Measurements from ENCODE around the gene ARHGEF40.

The ARHGEF40 gene

DNA sequence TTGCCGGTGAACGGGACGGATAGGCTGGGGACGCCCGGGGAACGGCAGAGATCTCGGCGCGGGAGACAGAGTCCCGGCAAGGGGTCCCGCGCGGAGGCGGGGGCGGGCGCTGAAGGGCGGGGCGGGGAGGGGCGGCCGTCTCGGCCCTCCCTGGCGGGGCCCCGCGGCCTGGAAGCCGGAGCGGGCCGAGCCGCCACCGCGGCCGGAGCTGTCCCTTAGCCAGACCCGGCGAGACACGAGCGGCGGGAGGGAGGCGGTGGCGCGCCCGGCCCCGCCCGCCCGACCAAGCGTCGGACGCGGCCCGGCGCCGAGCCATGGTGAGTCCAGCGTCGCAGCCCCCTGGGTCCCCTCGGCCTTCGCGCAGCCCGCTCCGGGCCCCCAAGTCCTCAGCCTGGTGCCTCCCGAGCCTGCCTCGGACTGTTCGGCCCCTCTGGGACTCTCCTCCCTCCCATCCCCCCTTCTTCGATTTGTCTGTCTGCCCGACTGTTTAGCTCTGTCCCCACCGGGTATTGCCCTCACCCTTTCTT lies at the start of gene ARHGEF40:
TSS of gene ARHGEF40 (plus strand) at position 222 of the 527 bp plus-strand sequence. CDS start at position 315, 93 bp downstream.
- no peak for DNase-seq (ENCODE audit: extremely low read depth, low read depth)
- TF ChIP-seq, protein P1, sequence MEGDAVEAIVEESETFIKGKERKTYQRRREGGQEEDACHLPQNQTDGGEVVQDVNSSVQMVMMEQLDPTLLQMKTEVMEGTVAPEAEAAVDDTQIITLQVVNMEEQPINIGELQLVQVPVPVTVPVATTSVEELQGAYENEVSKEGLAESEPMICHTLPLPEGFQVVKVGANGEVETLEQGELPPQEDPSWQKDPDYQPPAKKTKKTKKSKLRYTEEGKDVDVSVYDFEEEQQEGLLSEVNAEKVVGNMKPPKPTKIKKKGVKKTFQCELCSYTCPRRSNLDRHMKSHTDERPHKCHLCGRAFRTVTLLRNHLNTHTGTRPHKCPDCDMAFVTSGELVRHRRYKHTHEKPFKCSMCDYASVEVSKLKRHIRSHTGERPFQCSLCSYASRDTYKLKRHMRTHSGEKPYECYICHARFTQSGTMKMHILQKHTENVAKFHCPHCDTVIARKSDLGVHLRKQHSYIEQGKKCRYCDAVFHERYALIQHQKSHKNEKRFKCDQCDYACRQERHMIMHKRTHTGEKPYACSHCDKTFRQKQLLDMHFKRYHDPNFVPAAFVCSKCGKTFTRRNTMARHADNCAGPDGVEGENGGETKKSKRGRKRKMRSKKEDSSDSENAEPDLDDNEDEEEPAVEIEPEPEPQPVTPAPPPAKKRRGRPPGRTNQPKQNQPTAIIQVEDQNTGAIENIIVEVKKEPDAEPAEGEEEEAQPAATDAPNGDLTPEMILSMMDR (IDR thresholded peaks at IDR 0.05; ENCODE audit: low read depth, low read length): no peak

DNA sequence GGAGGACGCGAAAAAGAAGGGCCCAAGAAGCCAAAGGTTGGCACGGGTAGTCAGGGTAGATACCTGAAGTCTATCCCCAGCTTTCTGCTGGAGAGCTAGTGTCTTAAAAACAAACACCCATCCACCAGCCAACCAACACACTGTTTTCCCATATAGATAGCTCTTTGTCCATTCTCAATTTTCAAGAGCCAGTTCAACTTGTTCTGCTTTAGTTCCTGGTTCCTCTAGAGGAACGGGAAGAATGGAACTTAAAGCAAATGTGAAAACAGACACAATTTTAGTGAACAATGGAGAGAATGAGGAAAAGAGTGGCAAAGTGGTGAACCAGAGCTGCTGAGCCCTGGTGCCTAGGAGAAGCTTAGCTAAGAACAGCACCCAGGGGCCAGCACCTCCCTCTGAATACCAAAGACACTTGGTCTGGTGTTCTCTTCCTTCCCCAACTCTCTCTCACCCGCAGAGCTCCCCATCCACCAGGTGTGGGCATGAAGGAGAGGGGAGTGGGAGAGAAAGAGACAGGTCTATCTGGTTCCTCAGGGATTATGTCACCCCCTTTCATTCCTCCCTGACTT lies 49.0 kb upstream of the ARHGEF40 start:
- no peak for DNase-seq (ENCODE audit: extremely low read depth, low read depth)
- TF ChIP-seq, protein P1 (IDR thresholded peaks at IDR 0.05; ENCODE audit: low read depth, low read length): no peak

DNA sequence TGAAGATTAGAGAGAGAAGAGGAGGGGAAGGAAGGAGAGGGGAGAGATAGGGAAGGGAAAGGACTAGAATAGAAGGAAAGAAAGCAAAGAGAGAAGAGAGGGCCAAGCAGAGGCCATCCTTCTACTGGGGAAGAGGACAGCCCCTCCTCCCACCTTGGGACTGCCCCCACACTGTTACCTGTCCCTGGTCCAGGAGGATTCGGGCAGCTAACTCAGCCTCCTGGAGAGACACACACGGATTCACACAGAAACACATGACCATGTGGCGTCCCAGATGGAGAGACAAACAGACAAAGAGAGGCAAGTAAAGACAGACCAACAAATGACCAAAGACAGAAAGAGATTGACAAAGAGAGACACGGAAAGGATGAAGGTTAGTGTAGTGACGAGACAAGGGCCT lies 47.4 kb upstream of the ARHGEF40 start:
- DNase-seq (ENCODE audit: extremely low read depth, low read depth): no peak
- TF ChIP-seq, protein P1 (IDR thresholded peaks at IDR 0.05; ENCODE audit: low read depth, low read length): no peak

DNA sequence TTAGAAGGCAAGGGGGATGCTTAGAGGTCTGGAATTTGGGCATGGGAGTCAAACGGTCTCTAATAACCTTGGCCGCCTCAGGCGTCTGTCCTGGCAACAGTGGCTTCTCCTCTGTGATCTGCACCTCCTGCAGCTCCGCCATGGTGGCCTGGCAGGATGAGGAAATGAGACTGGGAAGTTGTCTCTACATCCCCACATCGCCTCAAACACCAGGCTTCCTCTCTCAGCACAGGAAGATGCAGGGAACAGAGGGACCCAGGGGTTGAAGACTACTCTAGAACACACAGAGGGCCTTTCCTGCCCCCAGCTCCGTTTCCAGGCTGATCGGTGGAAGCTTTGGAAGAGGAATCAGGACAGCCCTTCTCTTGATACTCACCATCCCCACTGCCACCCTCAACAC lies 46.9 kb upstream of the ARHGEF40 start:
- DNase-seq (ENCODE audit: extremely low read depth, low read depth): no peak
- TF ChIP-seq, protein P1 (IDR thresholded peaks at IDR 0.05; ENCODE audit: low read depth, low read length): no peak

DNA sequence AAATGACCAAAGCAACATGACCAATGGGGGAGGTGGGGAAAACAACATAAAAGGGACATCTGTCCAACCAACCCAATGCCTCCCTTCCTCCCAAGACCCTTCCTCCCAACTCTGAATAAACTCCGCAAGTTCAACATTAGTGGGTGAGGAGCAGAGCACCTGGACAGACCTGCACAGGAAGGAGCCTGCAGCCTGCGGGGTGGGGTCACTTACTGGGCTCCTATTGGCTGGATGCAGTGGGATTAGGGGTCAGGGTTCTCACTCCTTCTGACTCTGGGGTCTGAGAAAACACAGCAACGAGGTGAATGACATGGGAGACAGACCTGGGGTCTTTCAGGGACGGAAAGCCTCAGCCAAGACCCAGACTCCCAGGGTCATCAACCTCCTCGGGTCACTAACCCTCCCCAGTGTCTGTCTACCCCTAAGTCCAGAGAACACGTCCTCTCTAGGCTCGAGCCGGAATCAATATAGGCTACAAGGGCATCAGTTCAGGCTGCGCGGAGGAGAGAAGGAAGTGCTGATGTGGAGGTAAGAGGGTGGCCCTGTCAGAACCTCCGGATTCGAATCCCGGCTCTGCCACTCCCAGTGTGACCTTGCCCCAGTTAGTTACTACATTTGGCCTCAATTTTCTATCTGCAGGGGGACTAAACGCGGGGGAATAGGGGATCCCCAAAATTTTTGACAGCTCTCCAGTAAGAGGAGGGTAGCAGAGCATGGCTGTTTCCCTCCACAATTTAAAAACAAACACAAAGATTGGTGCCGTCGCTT lies 46.1 kb upstream of the ARHGEF40 start:
- no peak for DNase-seq (ENCODE audit: extremely low read depth, low read depth)
- TF ChIP-seq, protein P1 (IDR thresholded peaks at IDR 0.05; ENCODE audit: low read depth, low read length): no peak

DNA sequence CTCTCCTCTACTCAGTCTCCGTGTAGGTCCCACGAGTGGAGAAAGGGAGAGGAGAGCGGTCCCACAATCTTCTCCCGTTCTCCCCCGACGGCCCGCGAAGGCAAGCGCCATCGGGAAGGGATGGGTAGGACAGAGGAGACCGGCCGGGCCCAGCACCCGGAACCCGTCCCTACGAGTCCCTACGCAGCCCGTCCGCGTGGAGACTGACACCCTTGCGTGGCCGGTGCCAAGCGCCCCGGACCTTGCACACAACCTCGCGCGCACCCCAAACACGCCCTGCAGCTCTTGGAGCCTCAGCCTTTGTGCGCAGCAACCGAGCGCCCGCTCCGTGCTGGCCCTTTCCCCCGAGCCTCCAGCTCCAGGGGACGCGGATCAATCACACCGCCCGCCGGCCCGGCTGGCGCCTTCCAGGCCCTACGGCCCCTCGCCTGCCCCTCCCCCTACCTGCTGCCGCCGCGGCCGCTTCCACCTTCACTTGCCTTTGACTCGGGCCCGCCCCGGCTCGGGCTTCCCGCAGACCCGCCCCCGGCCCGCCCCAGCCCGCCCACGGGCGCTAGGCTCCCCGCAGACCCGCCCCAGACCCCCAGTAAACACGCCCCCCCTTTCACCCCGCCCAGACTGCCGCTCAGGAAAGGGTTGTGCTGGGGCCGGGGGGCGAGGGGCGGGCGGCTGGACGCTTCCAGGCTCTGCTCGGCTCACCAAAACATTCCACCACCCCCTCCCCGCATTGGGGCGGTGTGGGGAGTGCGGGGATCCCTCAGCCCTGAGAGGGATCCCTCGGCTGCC lies 45.3 kb upstream of the ARHGEF40 start, which contains the start of gene NDRG2:
TSS of gene NDRG2 (minus strand) at position 477 of the 786 bp plus-strand sequence. CDS start 1,746 bp downstream, outside the sequence.
- TF ChIP-seq, protein P1 (IDR thresholded peaks at IDR 0.05; ENCODE audit: low read depth, low read length): no peak
- no peak for DNase-seq (ENCODE audit: extremely low read depth, low read depth)
